T-helper 1 cell (primary cell): Measurements from ENCODE around the gene BRF1.

Experiments used
- DNase-seq, 5 donors: peaks; one replicate each; pipeline ENCODE4 v3.0.0-alpha.2; 2012 to 2020

BRF1 gene

DNA sequence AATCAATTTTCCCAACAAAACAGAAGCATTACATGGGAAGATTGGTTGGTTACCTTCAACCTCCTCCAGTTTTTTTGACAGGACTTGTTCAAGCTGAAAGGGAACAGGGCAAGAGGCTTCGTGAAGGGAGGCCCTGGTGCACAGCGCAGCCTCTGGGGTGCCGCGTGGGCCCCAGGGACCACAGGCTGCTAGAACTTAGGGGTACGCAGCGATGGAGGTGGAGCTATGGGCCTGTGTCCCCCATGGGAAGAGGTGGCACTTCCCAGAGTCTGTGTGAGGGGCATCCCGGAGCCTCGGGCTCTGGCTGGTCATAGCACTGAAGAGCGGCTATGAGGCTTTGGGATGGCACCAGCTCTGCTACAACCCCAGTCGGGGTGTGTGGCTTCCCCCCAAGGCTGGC is 74.6 kb downstream of the BRF1 start:
- DNase-seq = no peak

DNA sequence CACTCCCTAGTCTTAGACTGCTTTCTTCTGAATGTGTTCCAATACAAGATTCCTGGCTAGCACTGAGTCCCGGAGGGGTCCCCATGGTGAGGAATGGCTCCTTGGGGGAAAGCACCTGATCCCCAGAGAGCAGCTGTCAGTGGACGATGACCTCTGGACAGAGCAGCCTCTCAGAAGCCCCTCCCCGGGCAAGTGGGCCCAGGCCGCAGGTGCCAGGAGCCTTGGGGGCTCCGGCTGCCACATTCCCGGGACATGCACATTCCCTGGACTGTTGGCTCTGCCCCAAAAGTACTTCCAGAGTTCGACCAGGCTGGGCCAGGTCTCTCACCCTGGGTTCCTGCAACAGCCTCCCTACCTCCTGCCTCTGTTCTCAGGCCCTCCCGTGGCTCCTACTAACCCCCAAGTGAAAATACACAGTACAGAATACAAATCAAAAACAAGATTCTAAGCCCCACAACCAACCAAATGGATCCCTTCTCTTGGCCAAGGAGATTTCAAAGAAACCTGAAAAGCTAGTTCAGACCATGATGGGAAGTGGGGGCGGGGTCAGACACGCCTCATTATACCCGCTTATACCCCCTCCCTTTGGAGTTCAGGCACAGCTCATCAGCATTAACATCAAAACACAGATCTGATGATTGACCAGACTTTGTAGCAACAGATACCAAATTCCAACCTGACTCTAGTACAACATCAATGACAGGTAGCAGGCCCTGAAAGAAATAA is 75.8 kb downstream of the BRF1 start:
- DNase-seq = no peak

DNA sequence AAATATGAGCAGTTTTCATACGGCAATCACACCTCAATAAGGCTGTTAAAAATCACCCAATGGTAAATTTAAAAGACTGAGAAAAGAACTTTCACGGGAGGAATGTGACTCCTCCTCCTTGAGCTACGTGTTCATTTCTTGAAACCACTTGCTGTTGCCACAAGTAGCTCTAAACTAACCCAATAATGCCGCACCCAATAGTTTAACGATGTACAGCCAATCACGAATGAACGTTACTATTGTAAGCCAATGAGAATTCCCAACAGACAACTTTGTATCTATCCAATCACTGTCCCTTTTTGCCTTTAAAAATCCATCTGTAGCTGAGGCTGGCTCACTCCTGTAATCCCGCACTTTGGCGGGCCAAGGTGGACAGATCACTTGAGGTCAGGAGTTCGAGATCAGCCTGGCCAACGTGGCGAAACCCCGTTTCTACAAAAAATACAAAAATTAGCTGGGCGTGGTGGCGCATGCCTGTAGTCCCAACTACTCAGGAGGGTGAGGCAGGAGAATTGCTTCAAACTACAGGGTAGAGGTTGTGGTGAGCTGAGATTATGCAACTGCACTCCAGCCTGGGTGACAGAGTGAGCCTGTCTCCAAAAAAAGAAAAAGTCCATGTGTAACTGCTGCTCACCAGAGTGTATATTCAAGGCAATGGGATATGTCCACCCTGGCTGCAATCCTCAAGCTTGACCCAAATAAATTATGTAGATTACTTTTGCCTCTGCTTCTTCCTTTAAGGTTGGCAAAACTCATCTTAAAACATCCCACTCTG is 76.8 kb downstream of the BRF1 start:
- no peak for DNase-seq

DNA sequence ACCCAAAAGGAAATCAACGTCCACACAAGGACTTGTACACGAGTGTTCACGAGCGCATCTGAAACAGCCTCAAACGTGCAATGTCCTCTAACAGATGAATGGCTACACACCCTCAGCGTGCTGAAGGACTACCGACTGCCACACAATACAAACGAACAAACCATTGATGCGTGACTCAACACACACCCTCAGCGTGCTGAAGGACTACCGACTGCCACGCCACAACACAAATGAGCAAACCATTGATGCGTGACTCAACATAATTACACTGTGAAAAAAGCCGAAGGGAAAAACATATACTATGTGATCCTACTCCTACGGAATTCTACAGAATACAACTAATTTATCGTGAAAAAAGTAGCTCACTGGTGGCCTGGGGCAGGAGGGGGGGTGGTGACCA is 77.5 kb downstream of the BRF1 start:
- no peak for DNase-seq

DNA sequence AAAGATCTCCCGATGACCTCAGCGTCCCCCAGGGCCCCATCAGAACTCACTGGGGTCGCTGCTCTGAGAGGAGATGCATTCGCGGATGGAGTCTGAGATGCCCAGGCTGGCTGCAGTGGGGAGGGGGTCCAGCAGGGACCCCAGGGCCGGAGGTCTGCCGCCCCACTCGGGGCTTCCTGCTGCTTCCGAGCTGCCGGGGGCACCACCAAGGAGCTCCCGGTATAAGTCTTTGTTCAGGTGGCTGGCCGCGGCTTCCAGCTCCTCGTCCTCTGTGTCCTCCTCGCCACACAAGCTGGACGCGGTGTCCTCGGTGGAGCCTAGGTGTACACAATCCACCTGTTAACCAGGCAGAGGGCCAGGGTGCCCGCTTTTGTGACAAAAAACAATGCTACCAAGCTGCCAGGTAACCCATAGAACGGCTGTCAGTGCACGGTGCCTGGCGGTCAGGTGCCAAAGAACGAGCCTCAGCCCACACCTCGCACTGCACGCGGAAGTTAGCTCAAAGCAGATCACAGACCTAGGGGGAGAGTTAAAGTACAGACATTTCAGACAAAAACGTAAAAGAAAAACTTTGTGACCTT is 79.1 kb downstream of the BRF1 start:
- DNase-seq = no peak

DNA sequence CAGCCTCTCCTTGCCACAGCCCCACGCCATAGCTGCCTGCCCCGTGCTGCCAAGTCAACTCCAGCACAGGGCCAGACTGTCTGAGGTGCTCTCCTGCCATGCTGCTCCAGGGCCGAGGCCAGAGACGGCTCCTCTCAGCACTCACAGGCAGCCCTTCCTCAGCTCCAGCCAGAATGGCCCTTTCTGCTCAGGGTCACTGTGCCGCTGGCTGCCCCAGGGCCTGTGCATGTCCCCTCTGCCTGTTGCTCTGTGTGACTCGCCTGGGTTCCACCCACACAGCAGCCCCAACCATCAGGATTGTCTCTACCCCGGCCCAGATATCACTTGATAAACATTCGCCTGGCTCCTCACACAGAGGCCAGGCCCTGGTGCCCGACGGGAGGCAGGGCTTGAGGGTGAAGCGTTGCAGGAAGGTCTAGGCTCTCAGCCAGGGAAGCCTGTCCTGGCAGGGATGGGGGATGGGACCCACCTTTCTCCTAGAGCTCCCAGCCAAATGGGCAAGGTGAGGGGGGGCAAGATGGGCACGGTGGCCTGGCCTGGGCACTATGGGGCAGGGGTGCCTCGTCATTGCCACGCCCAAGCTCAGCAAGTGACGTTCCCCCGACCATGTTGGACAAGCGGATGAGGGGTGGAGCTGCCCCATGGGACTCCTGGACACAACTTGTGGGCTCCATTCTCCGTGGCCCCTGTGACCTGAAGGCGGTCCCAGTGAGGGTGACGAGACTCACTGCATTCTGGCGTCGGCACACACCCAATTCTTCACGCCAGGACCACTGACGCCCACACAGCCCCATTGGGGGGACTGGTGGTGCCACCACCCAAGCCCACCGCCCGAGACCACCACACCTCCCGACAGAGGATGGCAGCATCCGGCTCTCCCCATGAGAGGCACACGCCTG is 79.9 kb downstream of the BRF1 start:
- DNase-seq = no peak

DNA sequence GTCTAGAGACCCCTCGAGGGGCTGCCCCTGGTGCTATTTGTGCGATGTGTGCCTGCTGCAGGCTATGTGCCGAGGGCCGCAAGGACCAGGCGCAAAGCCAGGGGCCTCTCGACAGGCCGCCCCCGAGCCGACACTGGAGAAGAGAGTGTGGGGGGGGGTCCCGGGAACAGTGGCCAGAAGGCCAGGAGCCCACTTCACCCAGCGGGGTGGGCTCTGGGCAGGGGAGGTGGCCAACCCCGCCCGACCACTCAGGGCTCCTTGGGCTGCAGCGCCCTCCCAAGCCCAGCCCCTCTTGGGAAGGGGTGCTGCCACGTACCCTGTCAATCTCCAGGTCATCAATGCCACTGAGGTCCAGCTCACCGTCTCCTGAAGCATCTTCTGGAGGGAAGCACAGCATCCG is 81.0 kb downstream of the BRF1 start:
- no peak for DNase-seq

DNA sequence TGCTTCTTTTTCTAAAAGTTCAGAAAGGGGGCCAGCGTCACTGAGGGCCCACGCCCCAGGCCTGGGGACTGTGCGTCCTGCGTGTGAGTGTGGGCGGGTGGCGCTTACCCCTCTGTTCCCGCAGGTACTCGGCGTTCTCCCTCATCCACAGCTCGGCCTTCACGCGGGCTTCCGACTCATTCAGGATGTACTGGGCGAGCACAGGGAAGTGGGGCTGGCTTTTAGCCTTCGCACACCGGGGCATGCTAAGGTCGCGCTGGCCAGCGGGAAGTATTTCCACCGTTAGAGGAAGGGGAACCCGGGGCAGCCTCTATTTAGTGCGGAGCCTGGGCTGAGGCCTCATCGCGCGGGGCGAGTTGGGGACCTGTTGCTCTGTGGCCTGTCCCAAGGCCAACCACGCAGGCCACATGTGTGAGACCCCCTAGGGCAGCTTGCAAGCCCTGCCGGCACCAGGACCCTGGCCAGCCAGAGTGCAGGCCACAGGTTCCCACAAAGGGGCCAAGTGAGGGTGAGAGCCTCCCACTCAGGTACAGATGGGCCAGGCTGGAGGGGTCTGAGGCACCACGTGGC is 81.7 kb downstream of the BRF1 start:
- no peak for DNase-seq

DNA sequence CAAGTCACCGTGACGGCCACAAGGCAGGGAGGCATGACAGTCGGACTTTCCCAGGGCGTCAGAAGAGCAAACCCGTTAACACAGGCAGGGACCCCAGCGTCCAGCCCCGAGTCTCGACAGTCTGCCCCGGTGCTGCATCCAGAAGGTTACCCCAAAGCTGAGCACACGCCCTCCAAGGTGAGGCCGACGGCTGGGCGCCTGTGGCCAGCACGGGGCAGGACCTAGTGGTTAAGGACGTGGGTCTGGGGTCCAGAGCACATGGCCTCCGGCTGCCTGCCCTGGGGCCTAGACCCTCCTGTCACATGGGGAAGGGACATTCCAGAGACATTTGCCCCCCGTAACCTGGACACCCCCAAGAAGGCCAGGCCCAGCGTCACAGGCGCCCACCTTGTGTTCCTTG is 82.2 kb downstream of the BRF1 start:
- DNase-seq = no peak

DNA sequence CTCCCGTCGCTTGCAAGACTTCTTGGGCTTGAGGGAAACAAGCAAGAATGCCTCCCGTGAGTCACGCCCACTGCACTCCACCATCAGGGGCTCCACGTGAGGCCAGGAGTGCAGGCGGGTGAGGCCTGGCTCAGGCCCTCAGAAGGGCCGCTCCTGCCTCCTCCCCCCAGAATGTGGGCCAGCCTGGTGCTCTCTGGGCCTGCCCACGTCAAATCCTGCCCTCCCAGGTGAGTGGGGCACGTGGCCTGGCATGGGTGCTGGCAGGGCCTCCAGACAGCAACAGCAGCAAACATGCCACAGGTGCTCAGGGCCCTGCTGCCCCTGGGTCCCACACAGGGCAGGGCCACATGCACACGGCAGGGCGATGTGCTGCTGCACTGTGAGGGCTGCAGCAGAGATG is 83.0 kb downstream of the BRF1 start:
- DNase-seq = no peak

DNA sequence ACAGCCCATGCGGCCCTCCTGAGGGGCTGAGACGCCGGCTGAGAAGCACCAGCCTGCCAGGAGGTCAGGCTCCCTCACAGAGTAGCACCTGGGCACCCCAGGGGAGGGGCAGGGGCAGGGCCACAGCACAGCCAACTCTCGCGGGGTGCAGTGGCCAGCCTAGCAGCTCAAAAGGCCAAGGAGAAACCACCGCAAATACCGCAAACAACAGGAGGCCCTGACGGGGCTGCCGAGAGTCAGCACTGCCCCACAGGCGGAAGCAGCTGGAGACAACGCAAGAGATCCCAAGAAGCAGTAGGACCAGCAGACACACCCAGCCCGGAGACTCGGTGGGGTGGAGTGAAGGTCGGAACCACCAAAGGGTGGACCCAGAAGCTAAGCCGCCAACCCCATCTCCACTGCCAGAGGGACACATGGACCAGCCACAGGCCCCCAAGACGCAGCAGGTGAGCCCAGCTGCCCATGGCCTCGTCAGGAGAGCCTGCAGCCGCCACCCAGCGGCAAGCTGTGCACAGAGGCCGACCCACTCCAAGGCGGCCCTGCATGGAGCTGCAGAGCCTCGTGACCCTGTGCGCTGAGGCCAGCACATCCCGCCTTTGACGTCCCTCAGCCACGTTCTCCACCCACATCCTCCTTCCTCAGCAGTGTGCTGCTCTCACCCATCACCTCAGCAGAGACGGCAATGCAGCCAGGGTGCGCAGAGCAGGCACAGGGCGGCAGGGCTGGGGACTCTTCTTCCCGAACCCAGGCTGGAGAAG is 84.1 kb downstream of the BRF1 start:
- no peak for DNase-seq

DNA sequence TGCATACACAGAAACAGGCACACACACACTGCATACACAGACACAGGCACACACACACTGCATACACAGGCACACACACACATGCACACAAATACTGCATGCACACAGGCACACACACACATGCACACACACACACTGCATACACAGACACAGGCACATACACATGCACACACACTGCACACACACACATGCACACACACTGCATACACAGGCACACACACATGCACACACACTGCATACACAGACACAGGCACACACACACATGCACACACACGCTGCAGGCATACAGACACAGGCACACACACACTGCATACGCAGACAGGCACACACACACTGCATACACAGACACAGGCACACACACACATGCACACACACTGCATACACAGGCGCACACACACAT is 85.2 kb downstream of the BRF1 start:
- no peak for DNase-seq

DNA sequence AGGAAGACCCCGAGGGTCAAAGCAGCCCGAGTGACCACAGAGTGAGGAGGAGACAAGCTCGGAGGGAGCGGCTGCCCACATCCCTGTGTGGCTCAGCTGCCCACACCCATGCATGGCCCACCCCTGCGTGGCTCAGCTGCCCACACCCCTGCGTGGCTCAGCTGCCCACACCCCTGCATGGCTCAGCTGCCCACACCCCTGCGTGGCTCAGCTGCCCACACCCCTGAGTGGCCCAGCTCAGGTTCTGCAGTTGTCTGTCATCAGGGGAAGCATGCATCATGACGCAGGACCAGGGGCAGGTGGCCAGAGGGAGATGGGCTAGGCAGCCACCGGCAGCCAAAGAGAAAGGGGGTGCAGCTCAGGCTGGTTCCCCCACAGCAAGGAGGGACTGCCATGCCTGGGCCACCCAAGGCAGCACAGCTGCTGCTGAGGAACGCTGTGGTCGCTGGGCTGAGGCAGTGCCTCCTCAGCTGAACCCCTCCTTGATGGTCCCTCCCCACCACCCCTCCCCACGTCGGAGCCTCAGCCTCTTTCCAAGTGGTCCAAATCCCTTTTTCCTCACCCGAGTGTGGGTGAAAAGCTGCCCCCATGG is 86.4 kb downstream of the BRF1 start:
- DNase-seq = no peak

DNA sequence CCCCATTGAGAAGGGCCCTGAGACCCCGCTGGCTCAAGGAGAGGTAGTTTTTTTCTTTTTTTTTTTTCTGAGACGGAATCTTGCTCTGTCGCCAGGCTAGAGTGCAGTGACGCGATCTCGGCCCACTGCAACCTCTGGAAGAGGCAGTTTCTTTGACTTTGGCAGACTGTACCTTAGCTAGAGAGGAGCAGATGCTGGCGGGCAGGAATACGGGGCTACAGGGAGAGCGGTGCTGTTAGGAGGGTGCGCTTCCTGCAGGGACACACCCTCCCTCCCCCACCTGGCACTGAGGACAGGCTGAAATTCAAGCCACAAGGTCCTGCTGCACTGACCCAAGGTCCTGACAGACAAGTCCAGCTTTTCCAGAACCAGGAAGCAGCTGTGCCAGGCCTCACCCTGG is 87.4 kb downstream of the BRF1 start:
- no peak for DNase-seq

DNA sequence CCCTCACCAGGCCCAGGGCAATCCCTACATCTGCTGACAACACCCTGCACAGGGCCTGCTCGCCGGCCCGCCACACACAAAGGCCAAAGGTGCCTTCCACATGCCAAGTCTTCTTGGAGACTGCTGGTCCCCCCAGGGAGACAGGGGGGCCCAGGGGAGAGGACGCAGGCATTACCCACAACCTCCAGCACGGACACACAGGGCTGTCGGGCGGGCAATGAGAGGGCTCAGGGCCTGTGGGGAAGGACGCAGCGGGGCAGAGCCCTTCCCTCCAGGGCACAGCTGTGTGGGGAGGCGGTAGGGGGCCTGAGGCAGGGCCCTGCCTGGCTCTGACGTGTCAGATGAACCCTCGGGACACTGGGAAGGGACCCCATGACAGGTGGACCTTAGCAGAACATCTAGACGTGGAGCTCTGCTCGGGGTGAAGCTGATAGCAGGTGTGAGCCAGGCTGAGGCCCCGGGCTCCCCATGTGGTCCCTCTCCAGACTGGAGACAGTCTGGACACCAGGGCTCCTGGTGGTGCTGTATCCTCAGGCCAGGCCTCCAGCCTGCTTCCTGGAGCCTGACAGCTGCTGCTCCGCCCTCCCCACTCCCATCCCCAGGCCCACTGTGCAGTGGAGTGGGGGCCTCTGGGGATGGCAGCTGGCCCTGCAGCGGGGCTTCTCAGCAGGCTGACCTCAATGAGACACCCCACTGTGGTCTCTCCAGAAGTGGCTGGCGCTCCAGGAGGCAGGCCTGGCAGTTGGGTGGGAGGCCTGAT is 88.1 kb downstream of the BRF1 start:
- no peak for DNase-seq

DNA sequence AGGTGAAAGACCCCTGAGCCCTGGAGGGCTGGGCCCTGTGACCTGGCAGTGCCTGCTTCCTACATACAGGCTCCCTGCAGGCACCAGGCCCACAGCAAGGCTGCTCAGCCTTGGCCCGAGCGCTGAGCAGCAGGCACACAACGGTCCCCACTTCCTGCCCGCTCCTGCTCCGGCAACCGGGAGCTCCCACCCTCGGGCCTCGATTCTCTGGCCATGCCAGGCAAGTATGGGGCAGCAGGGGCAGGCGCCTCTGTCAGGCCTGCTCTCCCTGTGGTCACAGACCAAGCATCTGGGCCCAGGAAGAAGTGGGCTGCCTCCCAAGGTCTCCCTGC is 89.1 kb downstream of the BRF1 start:
- DNase-seq = no peak

DNA sequence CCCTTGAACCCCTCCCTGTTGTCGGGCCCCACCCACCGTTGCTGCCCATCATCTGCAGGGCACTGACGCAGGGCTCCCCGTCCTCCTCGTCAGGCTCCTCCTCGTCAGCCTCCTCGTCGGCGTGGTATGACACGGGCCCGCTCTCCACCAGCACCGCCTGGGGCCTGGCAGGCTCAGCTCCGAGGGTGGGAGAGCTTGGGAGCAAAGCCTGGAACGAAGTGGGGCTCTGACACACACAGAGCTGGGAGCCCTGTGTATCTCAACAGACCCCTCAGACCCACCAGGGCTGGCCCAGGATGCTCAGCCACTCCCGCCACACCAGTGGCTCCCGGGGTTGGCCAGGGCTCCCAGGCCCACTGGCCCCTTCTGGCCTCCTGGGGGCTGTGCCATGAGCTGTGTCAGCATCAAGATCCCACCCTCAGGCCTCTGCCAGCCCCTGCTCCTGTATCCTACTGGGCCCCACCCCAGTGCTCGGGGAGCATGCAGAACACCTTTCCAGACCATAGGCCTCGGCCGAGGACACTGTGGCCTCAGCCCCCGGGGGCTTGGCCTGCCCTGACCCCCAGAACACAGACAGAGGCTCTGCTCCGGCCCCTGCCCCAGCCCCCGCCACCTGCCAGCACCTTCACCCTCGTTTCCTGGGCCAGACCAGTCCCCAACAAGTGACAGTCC is 89.6 kb downstream of the BRF1 start:
- no peak for DNase-seq

DNA sequence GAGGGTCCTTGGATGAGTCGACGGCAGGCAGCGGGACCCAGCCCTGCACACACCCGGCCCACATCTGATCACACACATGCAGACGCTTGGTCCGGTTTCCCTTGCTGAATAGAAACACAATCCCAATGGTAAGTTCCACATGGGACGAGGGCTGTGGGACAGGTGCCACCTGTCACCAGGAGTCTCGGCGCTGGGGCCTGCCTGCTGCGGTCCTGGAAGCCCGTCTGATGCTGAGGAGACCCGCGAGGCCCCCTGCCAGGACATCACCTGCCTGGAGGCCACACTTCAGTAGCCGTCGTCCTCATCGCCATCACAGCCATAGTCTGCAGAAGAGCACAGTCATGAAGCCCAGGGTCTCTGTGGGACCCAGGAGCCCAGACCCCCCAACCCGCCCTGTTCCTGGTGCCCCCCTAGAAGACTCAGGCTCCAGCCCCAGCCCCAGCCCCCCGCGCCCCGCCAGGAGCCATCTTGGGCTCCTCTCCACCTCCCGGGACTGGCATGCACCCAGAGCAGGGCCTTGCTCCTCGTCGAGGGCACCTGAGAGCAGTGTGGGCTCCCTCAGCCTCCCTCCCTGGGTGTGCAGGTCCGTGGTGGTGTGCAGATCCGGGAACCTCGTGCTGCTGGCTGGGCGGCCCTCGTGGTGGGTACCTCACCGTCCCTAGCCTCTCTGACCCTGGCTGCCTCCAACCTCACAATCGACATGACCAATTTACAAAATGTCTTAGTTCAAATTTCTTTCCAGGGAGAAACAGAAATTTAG is 90.4 kb downstream of the BRF1 start:
- no peak for DNase-seq

DNA sequence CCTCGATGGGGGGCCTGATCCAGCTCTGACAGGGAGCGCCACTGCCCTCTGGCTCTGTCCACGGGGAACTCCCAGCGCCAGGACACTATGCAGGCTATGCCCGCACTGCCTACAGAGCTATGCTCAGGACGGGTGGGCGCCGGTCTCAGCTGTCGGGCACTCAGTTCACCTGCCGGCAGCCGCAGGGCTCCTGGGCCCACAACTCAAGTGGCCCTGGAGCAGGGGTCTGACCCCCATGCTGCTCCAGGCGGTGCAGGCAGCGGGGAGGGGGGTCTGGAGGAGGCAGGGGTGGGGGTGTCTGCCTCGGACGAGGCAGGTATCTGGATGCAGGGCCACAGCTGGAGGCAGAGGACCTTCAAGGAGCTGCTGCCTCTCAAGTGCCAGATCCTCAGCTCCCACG is 91.2 kb downstream of the BRF1 start:
- no peak for DNase-seq

DNA sequence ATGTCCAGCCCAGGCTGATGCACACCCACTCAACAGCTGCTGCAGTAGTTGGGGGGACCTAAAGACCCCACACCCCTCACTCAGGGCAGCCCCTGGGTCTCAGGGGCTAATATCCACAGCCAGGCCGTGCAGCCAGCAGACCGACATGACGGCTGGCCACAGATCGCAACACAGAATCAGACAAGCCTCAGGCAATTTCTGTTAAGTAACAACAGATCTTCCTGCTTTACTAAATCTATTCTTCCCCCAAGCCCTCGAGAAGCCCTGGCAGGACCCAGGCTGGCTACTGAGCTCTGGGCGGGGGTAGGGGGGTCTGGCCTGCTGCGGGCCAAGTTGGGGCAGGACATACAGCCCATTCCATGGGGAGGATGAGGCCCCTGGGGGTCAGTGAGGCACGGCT is 91.7 kb downstream of the BRF1 start:
- DNase-seq = no peak
